Activated CD4-positive, alpha-beta T cell treated with anti-CD3 and anti-CD28 coated beads, Interleukin-2, amount 50 U/mL, for 16 hours (primary cell): Measurements from ENCODE around the gene FHL1.
"Not testable (repeated sequence)": the region's sequence is repeated elsewhere in the genome, so short reads cannot be mapped to it uniquely, and the experiment has no call there.

ENCODE experiments used
- DNase-seq: peaks from one replicate; pipeline ENCODE4 v3.0.0-alpha.2; 2020

FHL1 gene

GRCh38 chrX:136147315-136147901 lies at the start of gene FHL1:
Gene FHL1, plus strand, starts transcription at chrX:136147533.
- DNase-seq: peak; percentile 34

DNA sequence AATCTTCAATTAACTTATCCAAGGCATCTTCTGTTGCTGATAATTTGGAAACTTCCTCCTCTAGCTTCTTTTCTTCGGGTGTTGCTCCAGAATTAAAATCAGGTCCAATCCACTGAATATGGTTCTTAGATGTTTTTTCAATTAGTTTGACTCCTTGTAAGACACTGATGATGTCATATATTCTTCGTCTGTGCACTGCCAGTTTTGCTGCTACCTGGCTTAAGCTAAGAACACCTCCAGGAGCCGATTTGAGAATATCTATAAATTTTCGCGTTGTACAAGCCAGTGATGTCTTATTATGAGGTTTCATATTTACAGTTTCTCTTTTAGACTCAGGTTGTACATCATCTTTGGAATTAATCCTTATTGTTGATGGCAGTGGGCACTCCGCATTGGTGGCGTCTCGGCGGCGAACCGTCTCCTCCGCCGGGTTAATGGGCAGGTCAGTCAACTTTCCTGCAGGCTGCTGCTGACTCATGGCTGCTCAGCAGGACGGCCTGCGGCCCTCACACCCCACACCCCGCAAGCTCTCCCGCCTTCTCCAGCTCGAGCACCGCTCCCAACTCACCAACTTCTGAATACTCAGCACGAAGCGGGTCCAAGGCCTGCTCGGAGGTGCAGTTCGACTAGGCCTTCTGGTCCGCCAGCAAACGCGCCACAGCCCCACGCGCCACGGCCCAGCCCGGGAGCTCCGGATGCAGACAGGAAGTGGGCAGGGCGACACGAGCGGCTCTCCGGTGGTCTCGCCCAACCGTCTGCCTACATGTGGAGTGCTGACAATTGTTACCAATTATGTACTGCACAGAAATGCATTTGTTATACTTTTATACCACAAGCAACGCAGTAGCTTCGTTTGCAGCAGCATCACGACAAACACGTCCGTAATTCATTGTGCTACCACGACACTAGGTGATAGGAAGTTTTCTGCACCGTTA lies 49.2 kb upstream of the FHL1 start:
- DNase-seq: no peak

DNA sequence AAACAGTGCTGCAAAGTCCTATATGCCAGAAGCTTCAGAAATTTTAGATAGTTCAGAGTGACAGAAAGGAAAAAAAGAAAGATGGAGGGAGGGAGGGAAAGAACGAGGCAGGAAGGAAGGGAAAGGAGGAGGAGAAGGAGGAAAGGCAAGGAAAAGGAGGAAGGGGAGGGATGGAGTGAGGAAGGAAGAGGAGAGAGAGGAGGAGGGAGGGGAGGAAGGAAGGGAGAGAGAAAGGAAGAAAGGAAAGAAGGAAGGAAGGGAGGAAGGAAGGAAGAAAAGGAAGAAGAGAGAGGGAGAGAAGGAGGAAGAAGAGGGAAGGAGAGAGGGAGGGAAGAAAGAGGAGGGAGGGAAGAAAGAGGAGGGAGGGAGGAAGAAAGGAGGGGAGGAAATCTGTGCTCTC lies 42.4 kb upstream of the FHL1 start:
- DNase-seq: no peak

GRCh38 chrX:136106920-136107528 lies 40.3 kb upstream of the FHL1 start:
- DNase-seq: no peak

GRCh38 chrX:136108905-136109304 lies 38.4 kb upstream of the FHL1 start:
- not testable (repeated sequence) for DNase-seq

- DNase-seq: no peak
Observed at GRCh38 chrX:136112286-136112685, 35.0 kb upstream of the FHL1 start.

DNA sequence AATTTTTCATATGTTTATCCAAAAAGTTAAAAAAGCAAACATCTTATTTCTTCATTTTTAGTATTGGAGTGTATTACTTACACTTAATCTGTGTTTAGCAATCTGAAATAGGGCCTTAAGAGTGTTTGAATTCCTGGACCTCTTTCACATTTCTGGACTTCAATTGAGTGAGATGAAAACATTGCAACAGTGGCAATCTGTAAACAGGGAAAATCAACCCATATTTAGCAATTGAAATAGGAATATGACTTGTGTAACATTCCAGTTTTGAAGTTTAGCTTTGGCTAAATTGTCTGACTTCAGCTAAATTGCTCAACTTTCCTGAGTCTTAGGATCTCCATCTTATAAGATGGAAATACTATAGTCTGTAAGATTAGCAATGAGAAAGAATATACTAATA lies 34.6 kb upstream of the FHL1 start:
- DNase-seq: no peak

DNA sequence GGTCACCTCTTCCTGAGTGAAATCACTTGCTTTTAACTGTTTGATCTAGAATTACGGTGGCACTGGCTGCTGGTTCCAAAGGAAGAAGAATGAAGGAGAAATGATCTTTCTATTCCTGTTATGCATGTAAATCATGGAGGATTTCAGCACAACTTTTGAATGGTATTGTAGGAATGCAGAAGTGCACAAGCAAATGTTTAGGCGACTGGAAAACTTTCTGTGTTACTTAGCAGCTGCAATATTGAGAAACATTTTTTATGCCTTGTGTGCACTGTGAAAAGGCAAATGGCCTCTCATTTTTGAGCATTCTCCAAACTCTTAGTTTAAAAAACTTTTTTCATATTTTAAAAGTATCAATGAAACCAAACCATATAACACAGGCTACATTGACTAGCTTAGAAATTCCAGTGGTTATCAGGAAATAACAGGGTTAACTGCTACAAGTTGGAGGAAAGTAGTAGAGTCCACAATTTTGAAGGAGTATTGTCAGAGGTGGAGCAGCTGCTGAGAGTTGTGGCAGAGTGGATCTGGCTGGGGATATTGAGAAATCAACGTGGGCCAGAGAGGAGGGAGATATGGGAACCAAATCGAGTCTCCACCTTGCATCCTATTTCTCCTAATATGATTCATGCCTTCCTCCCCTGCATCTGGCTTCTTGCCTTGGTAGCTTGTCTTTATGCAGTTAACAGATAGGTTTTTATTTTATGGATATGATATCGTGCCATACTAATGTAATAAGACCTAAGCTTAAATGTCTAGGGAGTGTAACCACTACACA lies 32.0 kb upstream of the FHL1 start:
- DNase-seq: no peak

DNA sequence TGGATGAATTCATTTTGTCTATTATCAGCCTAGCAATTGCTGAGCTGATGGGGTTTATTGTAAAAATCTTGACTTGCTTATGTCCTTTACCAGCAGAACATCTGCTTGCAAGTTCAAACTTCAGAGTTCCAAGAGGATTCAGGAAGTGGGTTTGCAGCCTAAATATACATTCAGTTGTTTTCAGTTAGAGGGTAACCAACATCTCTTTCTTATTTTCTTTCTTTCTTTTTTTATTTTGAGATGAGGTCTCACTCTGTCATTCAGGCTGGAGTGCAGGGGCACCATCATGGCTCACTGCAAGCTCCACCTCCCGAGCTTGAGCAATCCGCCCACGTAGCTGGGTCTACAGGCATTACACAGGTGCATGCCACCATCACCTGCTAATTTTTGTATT lies 31.4 kb upstream of the FHL1 start:
- no peak for DNase-seq

DNA sequence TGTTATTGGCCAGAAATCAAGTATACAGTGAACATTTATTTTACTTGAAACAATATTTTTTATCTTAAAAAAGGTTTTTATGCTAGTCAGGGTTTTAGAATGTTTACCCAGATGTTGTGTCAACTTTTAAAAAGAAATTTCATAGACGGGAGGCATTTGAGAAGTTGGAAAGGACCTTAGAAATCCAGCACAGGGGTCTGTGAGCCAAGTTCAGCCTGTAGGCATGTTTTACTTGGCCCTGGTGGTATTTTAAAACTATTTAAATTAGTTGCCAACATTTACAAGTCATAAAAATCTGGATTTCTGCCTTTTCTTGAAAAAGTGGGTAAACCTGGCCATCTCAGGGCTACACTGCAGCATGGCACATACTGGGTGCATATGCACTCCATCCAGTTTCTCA lies 25.5 kb upstream of the FHL1 start:
- DNase-seq: no peak

- no peak for DNase-seq
Observed at GRCh38 chrX:136122207-136122606, 25.1 kb upstream of the FHL1 start.

DNA sequence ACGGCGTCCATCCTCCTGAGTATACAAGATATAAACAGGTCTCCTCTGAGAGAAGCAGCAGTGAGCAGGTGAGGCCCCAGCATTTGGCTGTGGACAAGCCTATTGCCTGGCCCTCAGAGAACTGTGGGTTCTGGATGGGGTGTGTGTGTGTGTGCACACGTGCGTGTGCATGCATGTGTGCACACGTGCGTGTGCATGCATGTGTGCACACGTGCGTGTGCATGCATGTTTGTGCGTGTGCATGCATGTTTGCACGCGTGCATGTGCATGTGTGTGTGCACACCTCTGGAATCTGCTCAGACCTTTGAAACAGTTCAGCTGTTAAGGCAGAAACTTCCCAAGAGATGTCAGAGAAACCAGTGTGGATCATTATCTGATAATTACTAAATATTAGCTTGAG lies 22.2 kb upstream of the FHL1 start:
- no peak for DNase-seq

GRCh38 chrX:136126371-136126770 lies 21.0 kb upstream of the FHL1 start:
- DNase-seq: no peak

- no peak for DNase-seq
Observed at GRCh38 chrX:136126872-136127406, 20.4 kb upstream of the FHL1 start.

GRCh38 chrX:136128743-136129142 lies 18.6 kb upstream of the FHL1 start:
- DNase-seq: no peak

GRCh38 chrX:136130931-136131833 lies 16.2 kb upstream of the FHL1 start:
- DNase-seq: peak; percentile 36

DNA sequence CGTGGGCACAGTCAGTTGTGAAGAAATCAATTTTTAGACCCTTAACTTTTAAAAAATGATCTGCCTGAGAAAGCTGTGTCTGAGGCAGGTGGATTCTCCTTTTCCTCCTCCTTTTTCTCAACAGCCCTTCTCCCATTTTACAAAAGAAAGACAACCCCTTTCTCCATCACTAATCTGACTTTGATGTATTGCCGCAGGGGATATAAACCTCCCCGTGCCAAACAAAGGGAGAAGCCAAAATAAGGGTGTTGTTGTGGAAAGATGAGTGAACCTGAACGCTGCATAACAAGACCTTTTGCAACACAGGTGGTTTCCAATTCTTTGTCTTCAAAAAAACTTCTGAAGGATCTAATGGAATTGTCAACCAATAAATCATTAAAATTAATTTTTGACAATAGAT lies 8.4 kb upstream of the FHL1 start:
- no peak for DNase-seq

DNA sequence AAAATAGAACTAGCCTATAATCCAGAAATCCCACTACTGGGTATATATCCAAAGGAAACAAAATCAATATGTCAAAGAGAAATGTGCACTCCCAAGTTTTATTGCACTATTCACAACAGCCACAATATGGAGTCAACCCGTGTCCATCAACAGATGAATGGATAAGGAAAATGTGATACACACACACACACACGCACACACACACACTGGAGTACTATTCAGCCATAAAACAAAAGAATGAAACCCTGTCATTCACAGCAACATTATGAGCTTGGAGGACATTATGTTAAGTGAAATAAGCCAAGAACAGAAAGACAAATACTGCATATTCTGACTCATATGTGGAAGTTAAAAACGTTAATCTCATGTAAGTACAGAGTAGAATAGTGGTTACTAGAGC lies 5.8 kb upstream of the FHL1 start:
- no peak for DNase-seq

GRCh38 chrX:136142592-136142991 lies 4.7 kb upstream of the FHL1 start:
- no peak for DNase-seq

- no peak for DNase-seq
Observed at GRCh38 chrX:136143711-136144110, 3.6 kb upstream of the FHL1 start.

- peak; percentile 8 for DNase-seq
Observed at GRCh38 chrX:136146614-136147314, 569 bp upstream of the FHL1 start.
